ENCODE data around the gene PCDHA2.
A peak's percentile ranks its signal among the peaks of the same experiment; 100 is the strongest.

GRCh38 chr5:140827704-140828361, 33.2 kb downstream of the PCDHA2 start, which contains the start of gene PCDHA6:
- TF ChIP-seq, protein P1, sequence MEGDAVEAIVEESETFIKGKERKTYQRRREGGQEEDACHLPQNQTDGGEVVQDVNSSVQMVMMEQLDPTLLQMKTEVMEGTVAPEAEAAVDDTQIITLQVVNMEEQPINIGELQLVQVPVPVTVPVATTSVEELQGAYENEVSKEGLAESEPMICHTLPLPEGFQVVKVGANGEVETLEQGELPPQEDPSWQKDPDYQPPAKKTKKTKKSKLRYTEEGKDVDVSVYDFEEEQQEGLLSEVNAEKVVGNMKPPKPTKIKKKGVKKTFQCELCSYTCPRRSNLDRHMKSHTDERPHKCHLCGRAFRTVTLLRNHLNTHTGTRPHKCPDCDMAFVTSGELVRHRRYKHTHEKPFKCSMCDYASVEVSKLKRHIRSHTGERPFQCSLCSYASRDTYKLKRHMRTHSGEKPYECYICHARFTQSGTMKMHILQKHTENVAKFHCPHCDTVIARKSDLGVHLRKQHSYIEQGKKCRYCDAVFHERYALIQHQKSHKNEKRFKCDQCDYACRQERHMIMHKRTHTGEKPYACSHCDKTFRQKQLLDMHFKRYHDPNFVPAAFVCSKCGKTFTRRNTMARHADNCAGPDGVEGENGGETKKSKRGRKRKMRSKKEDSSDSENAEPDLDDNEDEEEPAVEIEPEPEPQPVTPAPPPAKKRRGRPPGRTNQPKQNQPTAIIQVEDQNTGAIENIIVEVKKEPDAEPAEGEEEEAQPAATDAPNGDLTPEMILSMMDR (conservative IDR thresholded peaks at IDR 0.05), result peak; percentile 49
- TF ChIP-seq ZFX (IDR thresholded peaks at IDR 0.05), result no peak
